DND-41 (cell line): ENCODE results near the gene NANOS3.
"Not testable (repeated sequence)": the region's sequence is repeated elsewhere in the genome, so short reads cannot be mapped to it uniquely, and the experiment has no call there.

Experiments used
- ATAC-seq: fragments of 200-7000 bp; cut with Tn5 transposase; 3 replicates; pipeline ENCODE4 v1.9.1; 2021; ENCODE audit warnings: low read depth; ENCODE audit not compliant: insufficient read depth
- DNase-seq: peaks from one replicate; pipeline ENCODE4 v3.0.0-alpha.2; 2020
- H2AFZ ChIP-seq: 2 replicates; pipeline ENCODE4 v1.6.0; 2012; ENCODE audit warnings: low read depth, low read length
- H3K27ac ChIP-seq: 2 replicates; pipeline ENCODE4 v1.5.1; 2012; ENCODE audit warnings: low read length, inconsistent platforms
- H3K27me3 ChIP-seq: fragments of 200-600 bp; sonication (generic); 2 replicates; pipeline ENCODE4 v1.6.0; 2012; ENCODE audit warnings: low read length, mild to moderate bottlenecking, inconsistent platforms; ENCODE audit not compliant: insufficient read depth, poor library complexity
- H3K36me3 ChIP-seq: 2 replicates; pipeline ENCODE4 v1.5.1; 2012; ENCODE audit warnings: low read length, inconsistent platforms; ENCODE audit not compliant: insufficient read depth
- H3K4me1 ChIP-seq: 2 replicates; pipeline ENCODE4 v1.5.1; 2012; ENCODE audit warnings: mild to moderate bottlenecking, low read length; ENCODE audit not compliant: insufficient read depth
- H3K4me2 ChIP-seq: 2 replicates; pipeline ENCODE4 v1.6.0; 2012; ENCODE audit warnings: mild to moderate bottlenecking, moderate library complexity, low read length, inconsistent platforms; ENCODE audit not compliant: insufficient read depth
- H3K4me3 ChIP-seq, 2 experiments: fragments of 200-600 bp in 1 of 2; shearing (Covaris generic) in 1 of 2; 2 replicates each; pipeline ENCODE4 v1.5.1; 2012 to 2016; ENCODE audit warnings: inconsistent platforms in 2 of 2, low read length in 2 of 2, mild to moderate bottlenecking in 2 of 2, low read depth in 1 of 2, moderate library complexity in 1 of 2
- H3K79me2 ChIP-seq: 2 replicates; pipeline ENCODE4 v1.6.0; 2012; ENCODE audit warnings: low read length, inconsistent platforms; ENCODE audit not compliant: insufficient read depth
- H3K9ac ChIP-seq: 2 replicates; pipeline ENCODE4 v1.6.0; 2012; ENCODE audit warnings: low read depth, mild to moderate bottlenecking, inconsistent platforms, low read length, moderate library complexity
- H3K9me3 ChIP-seq: 2 replicates; pipeline ENCODE4 v1.5.1; 2012; ENCODE audit warnings: low read length, moderate library complexity, mild to moderate bottlenecking, inconsistent platforms; ENCODE audit not compliant: insufficient read depth, severe bottlenecking
- H4K20me1 ChIP-seq: 2 replicates; pipeline ENCODE4 v1.6.0; 2012; ENCODE audit warnings: low read length; ENCODE audit not compliant: insufficient read depth
- EZH2 ChIP-seq: IDR thresholded peaks from 3 replicates; pipeline ENCODE4 v1.6.1; 2012; ENCODE audit warnings: borderline replicate concordance, low read depth, mild to moderate bottlenecking, moderate library complexity, low read length, inconsistent platforms; ENCODE audit not compliant: severe bottlenecking
- TF ChIP-seq, protein P1 (sequence below): IDR thresholded peaks from 2 replicates; pipeline ENCODE4 v1.5.1; 2012; ENCODE audit warnings: borderline replicate concordance, low read length, moderate library complexity, mild to moderate bottlenecking; ENCODE audit not compliant: poor library complexity, severe bottlenecking; ENCODE audit errors: extremely low read depth

The NANOS3 gene

DNA sequence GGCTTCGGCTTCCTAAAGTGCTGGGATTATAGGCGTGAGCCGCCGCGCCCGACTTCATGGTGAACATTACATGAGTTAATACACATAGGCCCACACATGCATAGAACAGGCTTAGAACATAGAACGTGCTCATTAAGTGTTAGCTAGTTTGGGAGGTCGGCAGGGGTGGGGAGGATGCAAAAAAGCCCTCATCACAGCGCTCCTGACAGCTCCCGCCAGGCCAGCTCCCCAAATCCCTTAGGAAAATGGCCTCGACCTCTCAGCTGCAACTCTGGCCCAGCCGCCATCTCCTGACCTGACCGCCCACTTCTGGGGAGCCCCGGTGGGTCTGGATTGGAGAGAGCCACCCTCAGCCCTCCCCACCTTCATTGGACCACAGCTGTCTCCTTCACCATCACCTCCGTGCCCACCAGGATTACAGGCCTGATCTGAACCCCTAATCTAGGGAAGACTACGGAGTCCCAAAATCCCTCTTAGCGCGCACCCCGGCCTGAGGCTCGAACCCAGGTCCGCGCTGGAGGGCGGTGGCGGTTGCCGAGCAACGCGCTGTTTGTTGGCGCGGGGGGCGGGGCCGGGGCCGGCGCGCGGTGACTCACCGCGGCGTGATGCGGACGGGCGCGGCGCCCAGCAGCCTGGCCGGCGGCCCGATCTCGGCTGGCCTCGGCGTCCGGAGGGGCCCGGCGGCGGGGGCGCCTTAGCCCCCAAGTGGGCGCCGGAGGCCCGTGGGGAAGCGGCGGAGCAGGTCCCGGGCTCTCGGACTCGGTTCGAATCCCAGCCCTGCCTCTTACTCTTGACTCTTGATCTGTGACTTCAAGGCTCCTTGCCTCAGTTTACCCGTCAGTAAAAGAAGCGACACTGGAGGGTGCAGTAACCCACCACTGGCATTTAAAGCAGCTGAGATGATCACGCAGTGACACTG, 26.7 kb upstream of the NANOS3 start:
- Histone ChIP-seq H3K27me3 (no peaks in the 10 kb centered on the region), H2AFZ (no peak overlapping the region), H3K4me1 (peaks cover 26% of the 10 kb centered on the region), H3K27ac (no peak overlapping the region), H3K9me3 (no peaks in the 10 kb centered on the region), H3K4me2 (no peak overlapping the region), H4K20me1 (no peaks in the 10 kb centered on the region), H3K9ac (no peak overlapping the region), H3K4me3 (no peak overlapping the region), H3K79me2 (no peaks in the 10 kb centered on the region), H3K36me3 (no peaks in the 10 kb centered on the region)
- no peak for ATAC-seq
- no peak for DNase-seq
- no peak for TF ChIP-seq EZH2
- TF ChIP-seq, protein P1, sequence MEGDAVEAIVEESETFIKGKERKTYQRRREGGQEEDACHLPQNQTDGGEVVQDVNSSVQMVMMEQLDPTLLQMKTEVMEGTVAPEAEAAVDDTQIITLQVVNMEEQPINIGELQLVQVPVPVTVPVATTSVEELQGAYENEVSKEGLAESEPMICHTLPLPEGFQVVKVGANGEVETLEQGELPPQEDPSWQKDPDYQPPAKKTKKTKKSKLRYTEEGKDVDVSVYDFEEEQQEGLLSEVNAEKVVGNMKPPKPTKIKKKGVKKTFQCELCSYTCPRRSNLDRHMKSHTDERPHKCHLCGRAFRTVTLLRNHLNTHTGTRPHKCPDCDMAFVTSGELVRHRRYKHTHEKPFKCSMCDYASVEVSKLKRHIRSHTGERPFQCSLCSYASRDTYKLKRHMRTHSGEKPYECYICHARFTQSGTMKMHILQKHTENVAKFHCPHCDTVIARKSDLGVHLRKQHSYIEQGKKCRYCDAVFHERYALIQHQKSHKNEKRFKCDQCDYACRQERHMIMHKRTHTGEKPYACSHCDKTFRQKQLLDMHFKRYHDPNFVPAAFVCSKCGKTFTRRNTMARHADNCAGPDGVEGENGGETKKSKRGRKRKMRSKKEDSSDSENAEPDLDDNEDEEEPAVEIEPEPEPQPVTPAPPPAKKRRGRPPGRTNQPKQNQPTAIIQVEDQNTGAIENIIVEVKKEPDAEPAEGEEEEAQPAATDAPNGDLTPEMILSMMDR = no peak

DNA sequence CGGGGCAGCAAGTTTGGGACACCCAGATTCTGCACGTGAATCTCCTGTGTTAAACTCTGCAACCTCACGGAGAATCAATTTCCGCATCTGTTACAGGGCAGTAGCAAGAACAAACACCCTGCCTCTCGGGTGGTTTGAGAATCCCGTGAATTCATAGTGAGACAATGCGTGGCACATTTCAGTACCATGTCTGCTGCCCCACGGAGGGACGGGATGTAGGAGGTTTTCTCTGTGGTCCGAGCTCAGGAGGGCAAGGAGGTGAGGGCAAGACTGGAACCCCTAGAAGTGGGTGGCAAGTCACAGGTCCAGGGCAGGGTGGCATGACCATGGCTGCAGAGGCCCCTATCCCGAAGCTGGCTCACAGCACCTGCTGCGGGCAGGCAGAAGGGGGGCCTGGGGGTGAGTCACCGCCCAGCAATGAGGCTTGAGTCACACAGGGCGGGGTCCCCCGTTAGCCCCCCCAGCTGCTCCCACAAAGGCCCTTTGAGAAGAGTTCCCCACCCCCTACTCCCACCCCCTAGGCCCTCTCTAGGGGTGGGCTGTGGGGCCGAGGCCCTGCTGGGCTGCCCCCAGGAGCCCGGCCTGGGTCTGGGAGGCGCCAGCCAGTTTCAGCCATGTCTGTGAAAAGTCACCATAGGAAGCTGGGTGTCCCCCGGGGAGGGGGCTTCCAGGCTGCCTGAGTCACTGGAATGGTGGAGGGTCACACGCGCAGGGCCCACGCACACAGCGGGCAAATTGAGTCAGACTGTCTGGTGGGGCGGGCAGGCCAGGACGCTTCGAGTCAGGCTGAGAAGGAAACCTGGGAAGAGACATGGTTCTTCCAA, 25.8 kb upstream of the NANOS3 start:
- no peak overlapping the region for H3K27ac ChIP-seq
- ATAC-seq = no peak
- no peaks in the 10 kb centered on the region for H3K79me2 ChIP-seq
- H3K4me2 ChIP-seq = no peak overlapping the region
- H4K20me1 ChIP-seq = no peaks in the 10 kb centered on the region
- no peaks in the 10 kb centered on the region for H3K27me3 ChIP-seq
- no peak overlapping the region for H2AFZ ChIP-seq
- no peak for TF ChIP-seq EZH2
- TF ChIP-seq, protein P1 = no peak
- no peaks in the 10 kb centered on the region for H3K9me3 ChIP-seq
- H3K36me3 ChIP-seq = no peaks in the 10 kb centered on the region
- H3K4me1 ChIP-seq = peaks cover 21% of the 10 kb centered on the region
- H3K4me3 ChIP-seq = no peak overlapping the region
- no peak overlapping the region for H3K9ac ChIP-seq
- no peak for DNase-seq

DNA sequence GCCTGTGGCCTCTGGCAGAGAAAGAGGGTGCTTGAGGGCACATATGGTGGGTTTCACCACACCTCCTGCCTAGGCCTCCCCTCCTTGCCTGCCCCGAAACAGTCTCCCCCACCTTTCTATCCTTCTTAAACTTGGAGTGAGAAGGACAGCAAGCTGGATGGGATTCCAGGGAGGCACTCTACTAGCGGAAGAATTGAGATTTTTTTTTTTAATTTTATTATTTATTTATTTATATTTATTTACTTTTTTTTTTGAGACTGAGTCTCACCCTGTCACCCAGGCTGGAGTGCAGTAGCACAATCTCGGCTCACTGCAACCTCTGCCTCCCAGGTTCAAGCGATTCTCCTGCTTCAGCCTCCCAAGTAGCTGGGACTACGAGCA, 25.2 kb upstream of the NANOS3 start:
- peaks cover 15% of the 10 kb centered on the region for H3K4me1 ChIP-seq
- not testable (repeated sequence) for H3K4me2 ChIP-seq, H3K9me3 ChIP-seq, H3K36me3 ChIP-seq, ATAC-seq, H4K20me1 ChIP-seq, H3K27ac ChIP-seq, DNase-seq, H3K27me3 ChIP-seq, H3K79me2 ChIP-seq, H3K9ac ChIP-seq, H2AFZ ChIP-seq, H3K4me3 ChIP-seq

DNA sequence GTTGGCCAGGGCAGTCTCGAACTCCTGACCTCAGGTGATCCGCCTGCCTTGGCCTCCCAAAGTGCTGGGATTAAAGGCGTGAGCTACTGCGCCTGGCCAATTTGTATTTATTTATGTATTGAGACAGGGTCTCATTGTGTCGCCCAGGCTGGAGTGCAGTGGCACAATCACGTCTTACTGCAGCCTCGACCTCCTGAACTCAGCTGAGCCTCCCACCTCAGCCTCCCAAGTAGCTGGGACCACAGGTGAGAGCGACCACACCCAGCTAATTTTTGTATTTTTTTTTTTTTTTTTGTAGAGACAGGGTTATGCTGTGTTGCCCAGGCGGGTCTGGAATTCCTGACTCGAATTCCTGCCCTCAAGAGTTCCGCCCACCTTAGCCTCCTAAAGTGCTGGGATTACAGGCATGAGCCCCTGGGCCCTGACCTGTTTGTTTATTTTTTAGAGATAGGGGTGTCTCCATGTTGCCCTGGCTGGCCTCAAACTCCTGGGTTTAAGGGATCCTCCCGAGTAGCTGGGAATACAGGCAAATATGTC, 24.7 kb upstream of the NANOS3 start:
- not testable (repeated sequence) for H3K27ac ChIP-seq, H3K9me3 ChIP-seq, ATAC-seq, H3K4me2 ChIP-seq, H3K9ac ChIP-seq, H3K27me3 ChIP-seq, H3K36me3 ChIP-seq, H2AFZ ChIP-seq, H3K4me3 ChIP-seq, H4K20me1 ChIP-seq, H3K4me1 ChIP-seq, DNase-seq, H3K79me2 ChIP-seq
